Endothelial cell of umbilical vein (primary cell): ENCODE data around the gene TRIM71. TPM values are rescaled to one million over a fixed set of nuclear protein-coding genes. Genes with fewer than 3 reads are reported as not detected.
A peak's percentile ranks its signal among the peaks of the same experiment; 100 is the strongest.

Experiments
- BruUV-seq: library from RNA; stranded (reverse); fragments of 400-500 nt; replicated peaks from 2 replicates; lab custom pipeline; 2021; lab: Mats Ljungman, UMichigan
- CTCF ChIA-PET: fragments of 300-600, 350-600 bp; sonication (Branson Sonifier 250); formaldehyde crosslinking; loops from one replicate; lab custom pipeline; 2021; ENCODE audit warnings: antibody characterized with exemption, inconsistent platforms; lab: Charles Lee
- POLR2A ChIA-PET: fragments of 300-600, 350-600 bp; sonication (Branson Sonifier 250); formaldehyde crosslinking; loops from one replicate; lab custom pipeline; 2021; ENCODE audit warnings: antibody characterized with exemption, inconsistent platforms; lab: Charles Lee
- DNase-seq: peaks from one replicate; pipeline ENCODE4 v3.0.0-alpha.2; 2011; ENCODE audit warnings: low read depth, low spot score
- FAIRE-seq: peaks from 2 replicates; lab custom pipeline; 2011; peaks lifted over from hg19 to GRCh38; lab: Jason Lieb, UNC
- H2AFZ ChIP-seq: 2 replicates; pipeline ENCODE4 v1.6.0; 2012; ENCODE audit warnings: low read depth, low read length, control low read depth, inconsistent platforms
- H3K27ac ChIP-seq: 2 replicates; pipeline ENCODE4 v1.5.1; 2011; ENCODE audit warnings: low read depth, mild to moderate bottlenecking, control low read depth, low read length, moderate library complexity; ENCODE audit not compliant: insufficient read depth
- H3K27me3 ChIP-seq, 2 experiments: 2 replicates each; pipeline versions ENCODE4 v1.6.0 to v1.6.1; 2011; ENCODE audit warnings: low read length in 2 of 2, mixed read lengths in 1 of 2; ENCODE audit not compliant: control insufficient read depth in 2 of 2, insufficient read depth in 2 of 2
- H3K36me3 ChIP-seq, 2 experiments: 2 replicates in 1 of 2; 3 replicates in 1 of 2; pipeline ENCODE4 v1.5.1; 2011; ENCODE audit warnings: low read length in 2 of 2, mild to moderate bottlenecking in 1 of 2, moderate library complexity in 1 of 2; ENCODE audit not compliant: control insufficient read depth in 2 of 2, insufficient read depth in 2 of 2; ENCODE audit errors: extremely low read depth in 1 of 2
- H3K4me1 ChIP-seq: 3 replicates; pipeline ENCODE4 v1.5.1; 2011; ENCODE audit warnings: mild to moderate bottlenecking, low read length; ENCODE audit not compliant: control insufficient read depth, insufficient read depth; ENCODE audit errors: extremely low read depth
- H3K4me2 ChIP-seq: 2 replicates; pipeline ENCODE4 v1.6.1; 2011; ENCODE audit warnings: low read length, control low read depth, mixed read lengths; ENCODE audit not compliant: insufficient read depth
- H3K4me3 ChIP-seq, 3 experiments: fragments of 200-600 bp in 1 of 3; sonication (generic), shearing (Covaris generic) in 1 of 3; replicated peaks in 1 of 3; 2 replicates each; pipeline ENCODE4 v1.5.1; 2011 to 2016; ENCODE audit warnings: control low read depth in 3 of 3, low read length in 3 of 3, mild to moderate bottlenecking in 2 of 3, inconsistent platforms in 1 of 3, low read depth in 1 of 3, moderate library complexity in 1 of 3; ENCODE audit not compliant: insufficient read depth in 1 of 3
- H3K79me2 ChIP-seq: 2 replicates; pipeline ENCODE4 v1.6.0; 2012; ENCODE audit warnings: low read length, inconsistent platforms; ENCODE audit not compliant: control insufficient read depth, insufficient read depth
- H3K9ac ChIP-seq: replicated peaks from 2 replicates; pipeline ENCODE3; 2011; ENCODE audit warnings: low read length, control low read depth; ENCODE audit not compliant: insufficient read depth; ENCODE audit errors: extremely low read depth
- H3K9me1 ChIP-seq: replicated peaks from 3 replicates; pipeline ENCODE4 v1.6.0; 2011; ENCODE audit warnings: mild to moderate bottlenecking, low read length; ENCODE audit not compliant: control insufficient read depth, insufficient read depth; ENCODE audit errors: extremely low read depth
- H3K9me3 ChIP-seq: replicated peaks from 2 replicates; pipeline ENCODE4 v1.5.1; 2012; ENCODE audit warnings: low read length, inconsistent platforms; ENCODE audit not compliant: control insufficient read depth, insufficient read depth
- H4K20me1 ChIP-seq: replicated peaks from 2 replicates; pipeline ENCODE3; 2011; ENCODE audit warnings: mild to moderate bottlenecking, low read length; ENCODE audit not compliant: control insufficient read depth, insufficient read depth; ENCODE audit errors: extremely low read depth
- EZH2 ChIP-seq: IDR thresholded peaks from 2 replicates; pipeline ENCODE4 v1.6.1; 2012; ENCODE audit warnings: borderline replicate concordance, low read depth, mild to moderate bottlenecking, moderate library complexity, low read length, inconsistent platforms; ENCODE audit not compliant: severe bottlenecking
- FOS ChIP-seq: IDR thresholded peaks from 2 replicates; pipeline ENCODE4 v1.6.1; 2011; ENCODE audit warnings: mild to moderate bottlenecking, low read length, moderate library complexity, borderline replicate concordance; ENCODE audit not compliant: insufficient read depth
- GATA2 ChIP-seq: IDR thresholded peaks from 2 replicates; pipeline ENCODE4 v1.7.0; 2011; ENCODE audit warnings: low read depth, mild to moderate bottlenecking, moderate library complexity, mixed read lengths, low read length; ENCODE audit not compliant: insufficient read length, insufficient read depth
- JUN ChIP-seq: IDR thresholded peaks from 2 replicates; pipeline ENCODE4 v1.6.1; 2011; ENCODE audit warnings: borderline replicate concordance, low read depth; ENCODE audit not compliant: insufficient read length, insufficient read depth
- MAX ChIP-seq: IDR thresholded peaks from 2 replicates; pipeline ENCODE4 v1.6.1; 2011; ENCODE audit not compliant: insufficient read depth, insufficient read length
- MYC ChIP-seq: IDR thresholded peaks from one replicate; pipeline ENCODE4 v1.6.1; 2011; ENCODE audit warnings: mild to moderate bottlenecking, low read depth, low read length
- POLR2A ChIP-seq: IDR thresholded peaks from 2 replicates; pipeline ENCODE4 v1.6.1; 2012; ENCODE audit warnings: low read depth, mild to moderate bottlenecking, control low read depth, low read length
- POLR2AphosphoS5 ChIP-seq: IDR thresholded peaks from 2 replicates; pipeline ENCODE4 v1.6.1; 2012; ENCODE audit warnings: low read depth, mild to moderate bottlenecking, control low read depth, low read length, moderate library complexity; ENCODE audit not compliant: insufficient read depth
- dilution Hi-C: fragments of 300-500 bp; cut with MboI; formaldehyde crosslinking; loops from one replicate; pipeline ENCODE4 v1.15.0; 2019; ENCODE audit warnings: low sequenced_read_pairs; ENCODE audit not compliant: extremely low pct_ligation_motif_present
- intact Hi-C: fragments of 100-400 bp; cut with micrococcal nuclease; formaldehyde crosslinking; loops from one replicate; pipeline ENCODE4 v1.10.0; 2022
- polyA plus RNA-seq, 4 experiments: library from polyadenylated mRNA; depleted of rRNA in 3 of 4; stranded (reverse) in 3 of 4; unstranded in 1 of 4; fragments of >200 nt; gene quantifications; 2 replicates each; pipeline versions ENCODE4 v1.2.1 to v1.2.3, GENCODE V29; 2011 to 2012; ENCODE audit warnings: missing spikeins in 1 of 4
- total RNA-seq: library from RNA; stranded (reverse); gene quantifications from 2 replicates; pipeline ENCODE4 v1.2.3, GENCODE V29; 2021
- TF ChIP-seq, protein P1 (sequence below), 2 donors: IDR thresholded peaks; 1 replicate in 1 of 2; 2 replicates in 1 of 2; pipeline ENCODE4 v1.5.1; 2011; ENCODE audit warnings: low read length in 2 of 2, mild to moderate bottlenecking in 2 of 2, moderate library complexity in 2 of 2, control low read depth in 1 of 2, inconsistent platforms in 1 of 2, low read depth in 1 of 2; ENCODE audit not compliant: insufficient read depth in 1 of 2; ENCODE audit errors: extremely low read depth in 1 of 2

TRIM71 gene
- total and polyA plus RNA-seq, 2 donors (not counting 3 experiments of a cell fraction or from before 2014, with no cell fraction given): not detected

DNA sequence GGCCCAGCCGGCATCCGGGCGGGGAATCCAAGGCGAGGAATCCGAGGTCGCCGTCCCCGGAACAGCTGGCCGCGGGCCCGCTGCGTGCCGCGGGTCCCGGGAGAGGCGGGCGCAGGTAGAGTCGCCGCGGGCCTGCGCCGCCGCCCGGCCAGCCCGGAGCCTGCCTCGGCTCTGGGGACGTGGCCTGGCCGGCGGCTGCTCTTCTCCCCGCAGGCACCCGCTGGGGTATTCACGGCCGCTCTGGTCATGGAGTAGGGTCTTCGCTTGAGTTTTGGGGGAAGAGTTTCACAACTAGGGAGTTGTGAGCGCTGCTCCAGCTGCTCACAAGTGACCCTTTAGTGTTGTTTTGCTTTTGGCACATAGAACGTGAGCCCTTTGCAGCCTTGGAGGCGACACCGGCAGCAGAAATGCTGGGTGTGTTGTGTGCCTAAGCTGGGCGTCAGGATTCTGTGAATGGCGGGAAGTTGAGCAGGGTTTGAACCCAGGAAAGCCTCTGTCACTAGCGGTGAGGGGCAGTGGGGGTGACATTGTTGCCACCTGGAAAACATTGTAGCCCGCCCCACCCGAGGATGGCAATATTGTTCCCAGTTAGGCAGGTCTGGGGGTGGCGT lies 4.0 kb downstream of the TRIM71 start:
- H3K4me2 ChIP-seq: no peak overlapping the region
- DNase-seq: no peak
- peak; percentile 57 for TF ChIP-seq EZH2
- no peak for TF ChIP-seq POLR2AphosphoS5
- no peak for TF ChIP-seq POLR2A
- POLR2A ChIA-PET: no interaction called here
- FAIRE-seq: no peak
- intact Hi-C loops: no loop called here
- H3K79me2 ChIP-seq: no peaks in the 10 kb centered on the region
- dilution Hi-C loops: no loop called here
- no peak overlapping the region for H3K27ac ChIP-seq
- H2AFZ ChIP-seq: no peak overlapping the region
- no peaks in the 10 kb centered on the region for H3K9me3 ChIP-seq
- no peaks in the 10 kb centered on the region for H3K9me1 ChIP-seq
- H3K4me1 ChIP-seq: peaks cover 5% of the 10 kb centered on the region
- H3K4me3 ChIP-seq: no peak overlapping the region
- BruUV-seq: no TSS peak
- CTCF ChIA-PET: interaction anchor here (1.0 kb wide), 1 partner anchor 80 kb away, joined by 3 read pairs; no protein-coding TSS in a partner anchor
- peaks cover 56 to 71% of the 10 kb centered on the region in 2 experiments for H3K27me3 ChIP-seq
- no peaks in the 10 kb centered on the region for H4K20me1 ChIP-seq
- H3K9ac ChIP-seq: no peak overlapping the region
- H3K36me3 ChIP-seq: no peaks in the 10 kb centered on the region

- H3K9me1 ChIP-seq: no peaks in the 10 kb centered on the region
- FAIRE-seq: no peak
- POLR2A ChIA-PET: no interaction called here
- no peaks in the 10 kb centered on the region for H3K4me1 ChIP-seq
- BruUV-seq: no TSS peak
- no peak overlapping the region for H3K4me3 ChIP-seq
- dilution Hi-C loops (no loop called here), intact Hi-C loops (no loop called here)
- no peak overlapping the region for H3K4me2 ChIP-seq
- DNase-seq: no peak
- no peak overlapping the region for H3K9ac ChIP-seq
- H3K27me3 ChIP-seq: peaks cover 48 to 61% of the 10 kb centered on the region in 2 experiments
- H3K79me2 ChIP-seq: no peaks in the 10 kb centered on the region
- no peak overlapping the region for H3K27ac ChIP-seq
- TF ChIP-seq MYC (no peak), JUN (no peak), EZH2 (no peak), GATA2 (no peak), FOS (no peak), MAX (no peak), POLR2AphosphoS5 (no peak), POLR2A (no peak)
- TF ChIP-seq, protein P1, sequence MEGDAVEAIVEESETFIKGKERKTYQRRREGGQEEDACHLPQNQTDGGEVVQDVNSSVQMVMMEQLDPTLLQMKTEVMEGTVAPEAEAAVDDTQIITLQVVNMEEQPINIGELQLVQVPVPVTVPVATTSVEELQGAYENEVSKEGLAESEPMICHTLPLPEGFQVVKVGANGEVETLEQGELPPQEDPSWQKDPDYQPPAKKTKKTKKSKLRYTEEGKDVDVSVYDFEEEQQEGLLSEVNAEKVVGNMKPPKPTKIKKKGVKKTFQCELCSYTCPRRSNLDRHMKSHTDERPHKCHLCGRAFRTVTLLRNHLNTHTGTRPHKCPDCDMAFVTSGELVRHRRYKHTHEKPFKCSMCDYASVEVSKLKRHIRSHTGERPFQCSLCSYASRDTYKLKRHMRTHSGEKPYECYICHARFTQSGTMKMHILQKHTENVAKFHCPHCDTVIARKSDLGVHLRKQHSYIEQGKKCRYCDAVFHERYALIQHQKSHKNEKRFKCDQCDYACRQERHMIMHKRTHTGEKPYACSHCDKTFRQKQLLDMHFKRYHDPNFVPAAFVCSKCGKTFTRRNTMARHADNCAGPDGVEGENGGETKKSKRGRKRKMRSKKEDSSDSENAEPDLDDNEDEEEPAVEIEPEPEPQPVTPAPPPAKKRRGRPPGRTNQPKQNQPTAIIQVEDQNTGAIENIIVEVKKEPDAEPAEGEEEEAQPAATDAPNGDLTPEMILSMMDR (IDR thresholded peaks at IDR 0.05; ENCODE audit: extremely low read depth in 1 of 2, insufficient read depth in 1 of 2, low read depth in 1 of 2, low read length in 2 of 2): no peak
- H4K20me1 ChIP-seq: no peaks in the 10 kb centered on the region
- no peaks in the 10 kb centered on the region for H3K9me3 ChIP-seq
- CTCF ChIA-PET: no interaction called here
- no peaks in the 10 kb centered on the region for H3K36me3 ChIP-seq
- no peak overlapping the region for H2AFZ ChIP-seq
Observed at GRCh38 chr3:32822609-32823498, 5.1 kb downstream of the TRIM71 start.
